NOMO-1 treated with dmso at 0.1 percent for 144 hours (cell line): Measurements from ENCODE around the gene COL8A2.

Experiments
- DNase-seq: peaks from one replicate; lab custom pipeline; 2025; ENCODE audit not compliant: unreplicated experiment; lab: John Stamatoyannopoulos, UW

COL8A2 gene

GRCh38 chr1:36092166-36092797, 32.7 kb downstream of the COL8A2 start:
- no peak for DNase-seq

- no peak for DNase-seq
Observed at GRCh38 chr1:36091698-36092097, 33.3 kb downstream of the COL8A2 start.

- no peak for DNase-seq
Observed at GRCh38 chr1:36091141-36091540, 33.9 kb downstream of the COL8A2 start.

GRCh38 chr1:36089393-36090121, 35.5 kb downstream of the COL8A2 start:
- peak; percentile 40 for DNase-seq

GRCh38 chr1:36088577-36089392, 36.2 kb downstream of the COL8A2 start, which contains the start of gene ADPRS:
TSS of gene ADPRS (plus strand) at chr1:36088892. CDS start at chr1:36088905, 13 bp downstream.
- DNase-seq = peak; percentile 92

GRCh38 chr1:36088265-36088576, 36.8 kb downstream of the COL8A2 start:
- DNase-seq = no peak

GRCh38 chr1:36087233-36088123, 37.5 kb downstream of the COL8A2 start:
- DNase-seq = no peak

- DNase-seq = no peak
Observed at GRCh38 chr1:36086529-36087232, 38.3 kb downstream of the COL8A2 start.

GRCh38 chr1:36085686-36086526, 39.1 kb downstream of the COL8A2 start:
- DNase-seq = no peak

GRCh38 chr1:36085126-36085525, 39.9 kb downstream of the COL8A2 start:
- DNase-seq = no peak

- DNase-seq = no peak
Observed at GRCh38 chr1:36084497-36085115, 40.4 kb downstream of the COL8A2 start.

- no peak for DNase-seq
Observed at GRCh38 chr1:36083635-36084496, 41.2 kb downstream of the COL8A2 start, which contains the start of gene TEKT2. TSS of gene TEKT2 (plus strand) at chr1:36084094. CDS start at chr1:36084922, 828 bp downstream.

GRCh38 chr1:36083219-36083618, 41.8 kb downstream of the COL8A2 start:
- DNase-seq = no peak

GRCh38 chr1:36081926-36082485, 43.0 kb downstream of the COL8A2 start:
- DNase-seq = no peak

- DNase-seq = no peak
Observed at GRCh38 chr1:36080801-36081200, 44.2 kb downstream of the COL8A2 start.

- no peak for DNase-seq
Observed at GRCh38 chr1:36080236-36080635, 44.8 kb downstream of the COL8A2 start.

- no peak for DNase-seq
Observed at GRCh38 chr1:36076979-36077573, 47.9 kb downstream of the COL8A2 start.
